ENCODE data around the gene BAG1. TPM values are rescaled to one million over a fixed set of nuclear protein-coding genes. Genes with fewer than 3 reads are reported as not detected.

Gene BAG1
- total and polyA plus RNA-seq, 2 donors from 2014 or later = 134 to 268 TPM

- Histone ChIP-seq H3K27ac (ENCODE audit: low read depth in 2 of 2, low read length in 2 of 2) (no peak overlapping the region), H3K4me1 (ENCODE audit: control insufficient read depth in 2 of 3, insufficient read depth in 2 of 3, low read depth in 1 of 3, low read length in 3 of 3) (peaks cover 0 to 6% (median 0%) of the 10 kb centered on the region in 3 donors), H3K36me3 (ENCODE audit: control insufficient read depth in 2 of 3, insufficient read depth in 3 of 3, low read length in 3 of 3) (peaks cover 0 to 2% (median 0%) of the 10 kb centered on the region in 3 donors), H3K9me3 (ENCODE audit: control insufficient read depth in 2 of 3, insufficient read depth in 1 of 3, low read length in 3 of 3) (no peaks in the 10 kb centered on the region), H3K4me3 (ENCODE audit: low read length in 3 of 3) (no peak overlapping the region), H3K9ac (ENCODE audit: low read length in 3 of 3) (no peak overlapping the region), H3K27me3 (ENCODE audit: control insufficient read depth, insufficient read depth, low read length) (no peaks in the 10 kb centered on the region)
- FAIRE-seq (no peak), DNase-seq (no peak)
- no peak for TF ChIP-seq CTCF (IDR thresholded peaks at IDR 0.05; ENCODE audit: borderline replicate concordance, extremely low read depth, insufficient read depth)
- intact Hi-C loops (cut with DNase I) = no loop called here
These were observed 20.2 kb downstream of the BAG1 start for GRCh38 chr9:33244137-33244784.

GRCh38 chr9:33242609-33243134 lies 21.8 kb downstream of the BAG1 start:
- Histone ChIP-seq H3K4me1 (ENCODE audit: control insufficient read depth in 2 of 3, insufficient read depth in 2 of 3, low read depth in 1 of 3, low read length in 3 of 3) (peaks cover 0 to 6% (median 0%) of the 10 kb centered on the region in 3 donors), H3K36me3 (ENCODE audit: control insufficient read depth in 2 of 3, insufficient read depth in 3 of 3, low read length in 3 of 3) (no peaks in the 10 kb centered on the region), H3K9ac (ENCODE audit: low read length in 3 of 3) (no peak overlapping the region), H3K27ac (ENCODE audit: low read depth in 2 of 2, low read length in 2 of 2) (no peak overlapping the region), H3K27me3 (ENCODE audit: control insufficient read depth, insufficient read depth, low read length) (no peaks in the 10 kb centered on the region), H3K4me3 (ENCODE audit: low read length in 3 of 3) (no peak overlapping the region), H3K9me3 (ENCODE audit: control insufficient read depth in 2 of 3, insufficient read depth in 1 of 3, low read length in 3 of 3) (no peaks in the 10 kb centered on the region)
- FAIRE-seq (no peak), DNase-seq (no peak)
- intact Hi-C loops (cut with DNase I) = no loop called here
- no peak for TF ChIP-seq CTCF (IDR thresholded peaks at IDR 0.05; ENCODE audit: borderline replicate concordance, extremely low read depth, insufficient read depth)

GRCh38 chr9:33241298-33241697 lies 23.2 kb downstream of the BAG1 start:
- H3K27me3 ChIP-seq (ENCODE audit: control insufficient read depth, insufficient read depth, low read length) = no peaks in the 10 kb centered on the region
- H3K9ac ChIP-seq (ENCODE audit: low read length in 3 of 3) = no peak overlapping the region
- H3K27ac ChIP-seq (ENCODE audit: low read depth in 2 of 2, low read length in 2 of 2) = no peak overlapping the region
- H3K36me3 ChIP-seq (ENCODE audit: control insufficient read depth in 2 of 3, insufficient read depth in 3 of 3, low read length in 3 of 3) = no peaks in the 10 kb centered on the region
- DNase-seq (no peak), FAIRE-seq (no peak)
- intact Hi-C loops (cut with DNase I) = no loop called here
- no peaks in the 10 kb centered on the region for H3K9me3 ChIP-seq (ENCODE audit: control insufficient read depth in 2 of 3, insufficient read depth in 1 of 3, low read length in 3 of 3)
- H3K4me1 ChIP-seq (ENCODE audit: control insufficient read depth in 2 of 3, insufficient read depth in 2 of 3, low read depth in 1 of 3, low read length in 3 of 3) = peaks cover 0 to 6% (median 0%) of the 10 kb centered on the region in 3 donors
- TF ChIP-seq CTCF (IDR thresholded peaks at IDR 0.05; ENCODE audit: borderline replicate concordance, extremely low read depth, insufficient read depth) = no peak
- no peak overlapping the region for H3K4me3 ChIP-seq (ENCODE audit: low read length in 3 of 3)

Data from kidney (tissue), 14 donors.